Neutrophil (primary cell): Measurements from ENCODE around the gene AGPS.
"Not testable (repeated sequence)": the region's sequence is repeated elsewhere in the genome, so short reads cannot be mapped to it uniquely, and the experiment has no call there.

ENCODE experiments used
- H3K27ac ChIP-seq: fragments of 200-600 bp; sonication (generic); 2 replicates; pipeline ENCODE4 v1.5.1; 2016; ENCODE audit warnings: mild to moderate bottlenecking, moderate library complexity
- H3K27me3 ChIP-seq: fragments of 200-600 bp; sonication (generic); 2 replicates; pipeline ENCODE4 v1.6.0; 2016; ENCODE audit warnings: mild to moderate bottlenecking
- H3K36me3 ChIP-seq: fragments of 200-600 bp; sonication (generic); 2 replicates; pipeline ENCODE4 v1.5.1; 2017
- H3K4me1 ChIP-seq, 2 experiments: fragments of 200-600 bp in 1 of 2; sonication (generic) in 1 of 2; 1 replicate in 1 of 2; 2 replicates in 1 of 2; pipeline versions ENCODE4 v1.5.1 to v1.6.1; 2013 to 2016; ENCODE audit warnings: low read depth in 1 of 2, low read length in 1 of 2, mild to moderate bottlenecking in 1 of 2, moderate library complexity in 1 of 2; ENCODE audit not compliant: control insufficient read depth in 1 of 2, insufficient read depth in 1 of 2
- H3K4me3 ChIP-seq, 2 experiments: fragments of 200-600 bp in 1 of 2; sonication (generic) in 1 of 2; 1 replicate in 1 of 2; 2 replicates in 1 of 2; pipeline ENCODE4 v1.5.1; 2013 to 2016; ENCODE audit warnings: low read depth in 1 of 2, low read length in 1 of 2, mild to moderate bottlenecking in 1 of 2, moderate library complexity in 1 of 2
- H3K9me3 ChIP-seq: fragments of 200-600 bp; sonication (generic); 2 replicates; pipeline ENCODE4 v1.5.1; 2016
- CTCF ChIP-seq: fragments of 200-600 bp; sonication (generic); IDR thresholded peaks from 2 replicates; pipeline ENCODE4 v1.5.1; 2016; ENCODE audit warnings: antibody characterized with exemption

Gene AGPS

GRCh38 chr2:177482195-177482594 lies 89.6 kb downstream of the AGPS start:
- TF ChIP-seq CTCF: no peak

GRCh38 chr2:177483531-177483930 lies 91.0 kb downstream of the AGPS start:
- no peak for TF ChIP-seq CTCF
- H3K9me3 ChIP-seq: no peaks in the 10 kb centered on the region
- H3K27me3 ChIP-seq: no peaks in the 10 kb centered on the region
- no peak overlapping the region for H3K27ac ChIP-seq
- H3K4me1 ChIP-seq: no peaks in the 10 kb centered on the region
- H3K36me3 ChIP-seq: peaks cover 24% of the 10 kb centered on the region
- H3K4me3 ChIP-seq: no peak overlapping the region

More at GRCh38 chr2:177482195-177482594, 89.6 kb downstream of the AGPS start:
- no peaks in the 10 kb centered on the region for H3K27me3 ChIP-seq
- no peak overlapping the region for H3K27ac ChIP-seq
- H3K36me3 ChIP-seq: peaks cover 24% of the 10 kb centered on the region
- no peaks in the 10 kb centered on the region for H3K9me3 ChIP-seq
- no peaks in the 10 kb centered on the region for H3K4me1 ChIP-seq
- no peak overlapping the region for H3K4me3 ChIP-seq

GRCh38 chr2:177484180-177484795 lies 91.7 kb downstream of the AGPS start:
- Histone ChIP-seq H3K9me3 (no peaks in the 10 kb centered on the region), H3K27ac (no peak overlapping the region), H3K36me3 (peaks cover 24% of the 10 kb centered on the region), H3K4me1 (no peaks in the 10 kb centered on the region), H3K4me3 (no peak overlapping the region), H3K27me3 (no peaks in the 10 kb centered on the region)
- no peak for TF ChIP-seq CTCF

GRCh38 chr2:177485657-177486056 lies 93.1 kb downstream of the AGPS start:
- not testable (repeated sequence) for H3K27me3 ChIP-seq, H3K9me3 ChIP-seq, H3K4me3 ChIP-seq, H3K4me1 ChIP-seq, H3K27ac ChIP-seq
- peaks cover 24% of the 10 kb centered on the region for H3K36me3 ChIP-seq

- peaks cover 28% of the 10 kb centered on the region for H3K36me3 ChIP-seq
- TF ChIP-seq CTCF: no peak
- H3K9me3 ChIP-seq: no peaks in the 10 kb centered on the region
- H3K4me1 ChIP-seq: no peaks in the 10 kb centered on the region
- no peak overlapping the region for H3K27ac ChIP-seq
- no peak overlapping the region for H3K4me3 ChIP-seq
- H3K27me3 ChIP-seq: no peaks in the 10 kb centered on the region
These were observed 97.2 kb downstream of the AGPS start for GRCh38 chr2:177489719-177490301.

GRCh38 chr2:177495945-177496344 lies 103.4 kb downstream of the AGPS start:
- TF ChIP-seq CTCF: no peak
- Histone ChIP-seq H3K36me3 (peaks cover 29% of the 10 kb centered on the region), H3K4me3 (no peak overlapping the region), H3K4me1 (no peaks in the 10 kb centered on the region), H3K27me3 (no peaks in the 10 kb centered on the region), H3K27ac (no peak overlapping the region), H3K9me3 (no peaks in the 10 kb centered on the region)
